Forelimb muscle (tissue), 1 donor: ENCODE results near the gene NUDT6. TPM values are rescaled to one million over a fixed set of nuclear protein-coding genes. Genes with fewer than 3 reads are reported as not detected.

Experiments
- polyA plus RNA-seq: library from polyadenylated mRNA; unstranded; fragments of 120-200 nt; gene quantifications from one replicate; pipeline ENCODE4 v1.2.1, GENCODE V29; 2013; ENCODE audit not compliant: insufficient read length

NUDT6 gene
- polyA plus RNA-seq, 1 donor, result 8.1 TPM

Other genes with a start within 250 kb of the NUDT6 start
- gene BBS12, start 189.9 kb downstream of the NUDT6 start, polyA plus RNA-seq, result 3.1 TPM
- 5.8 TPM for gene FGF2, start 95.8 kb downstream of the NUDT6 start, polyA plus RNA-seq